H1 (cell line): ENCODE measurements around the gene RSAD2. TPM values are rescaled to one million over a fixed set of nuclear protein-coding genes. Genes with fewer than 3 reads are reported as not detected.
"Not testable (repeated sequence)": the region's sequence is repeated elsewhere in the genome, so short reads cannot be mapped to it uniquely, and the experiment has no call there.

ENCODE experiments used
- CTCF ChIA-PET: fragments of 300-600 bp; sonication (Branson Sonifier 250); formaldehyde crosslinking; loops from one replicate; lab custom pipeline; 2021; ENCODE audit not compliant: partially characterized antibody; lab: Charles Lee
- POLR2A ChIA-PET: fragments of 300-600 bp; sonication (Branson Sonifier 250); formaldehyde crosslinking; loops from one replicate; lab custom pipeline; 2021; ENCODE audit warnings: inconsistent platforms; ENCODE audit not compliant: partially characterized antibody; lab: Charles Lee
- DNase-seq, 2 experiments: peaks; one replicate each; pipeline versions ENCODE4 v3.0.0 to v3.0.0-alpha.2; 2010 to 2022; ENCODE audit warnings: low spot score in 2 of 2, low read depth in 1 of 2, mixed read lengths in 1 of 2
- FAIRE-seq: peaks from 2 replicates; lab custom pipeline; 2011; peaks lifted over from hg19 to GRCh38; lab: Jason Lieb, UNC
- H2AFZ ChIP-seq: 2 replicates; pipeline ENCODE4 v1.8.1; 2012; ENCODE audit warnings: low read length, inconsistent platforms
- H2AK5ac ChIP-seq: 2 replicates; pipeline ENCODE4 v1.6.1; 2013; ENCODE audit warnings: low read depth, low read length
- H2BK120ac ChIP-seq: replicated peaks from 2 replicates; pipeline ENCODE3; 2013; ENCODE audit warnings: low read depth, low read length, inconsistent platforms
- H2BK12ac ChIP-seq: 2 replicates; pipeline ENCODE4 v1.6.1; 2013; ENCODE audit warnings: low read depth, low read length
- H2BK15ac ChIP-seq: 2 replicates; pipeline ENCODE4 v1.6.1; 2013; ENCODE audit warnings: low read length
- H2BK20ac ChIP-seq: 2 replicates; pipeline ENCODE4 v1.6.1; 2013; ENCODE audit warnings: low read length
- H2BK5ac ChIP-seq: 2 replicates; pipeline ENCODE4 v1.6.1; 2013; ENCODE audit warnings: low read depth, low read length
- H3K14ac ChIP-seq: 2 replicates; pipeline ENCODE4 v1.6.1; 2013; ENCODE audit warnings: inconsistent platforms; ENCODE audit not compliant: insufficient read length
- H3K18ac ChIP-seq: 2 replicates; pipeline ENCODE4 v1.6.1; 2013; ENCODE audit warnings: low read length; ENCODE audit errors: extremely low read depth
- H3K23ac ChIP-seq: 2 replicates; pipeline ENCODE4 v1.6.1; 2013; ENCODE audit warnings: inconsistent platforms; ENCODE audit not compliant: insufficient read length
- H3K23me2 ChIP-seq: 2 replicates; pipeline ENCODE4 v1.6.1; 2013; ENCODE audit warnings: low read depth, low read length
- H3K27ac ChIP-seq: 2 replicates; pipeline ENCODE4 v1.6.1; 2011; ENCODE audit warnings: low read depth, low read length, inconsistent platforms
- H3K27me3 ChIP-seq, 4 experiments: replicated peaks in 1 of 4; 1 replicate in 1 of 4; 2 replicates in 3 of 4; pipeline versions ENCODE4 v1.6.1 to v1.8.1; 2011 to 2013; ENCODE audit warnings: low read length in 3 of 4, mild to moderate bottlenecking in 3 of 4, inconsistent platforms in 2 of 4, mixed read lengths in 2 of 4, moderate library complexity in 1 of 4; ENCODE audit not compliant: control insufficient read depth in 3 of 4, insufficient read depth in 3 of 4; ENCODE audit errors: extremely low read depth in 1 of 4
- H3K36me3 ChIP-seq, 4 experiments: 2 replicates each; pipeline versions ENCODE4 v1.6.1 to v1.8.1; 2011 to 2013; ENCODE audit warnings: mild to moderate bottlenecking in 4 of 4, low read length in 3 of 4, moderate library complexity in 2 of 4, control low read depth in 1 of 4, inconsistent platforms in 1 of 4; ENCODE audit not compliant: insufficient read depth in 4 of 4, control insufficient read depth in 2 of 4
- H3K4ac ChIP-seq: replicated peaks from 2 replicates; pipeline ENCODE3; 2013; ENCODE audit warnings: low read length, low read depth, mixed read lengths, inconsistent platforms; ENCODE audit not compliant: insufficient read length
- H3K4me1 ChIP-seq, 4 experiments: replicated peaks in 1 of 4; 1 replicate in 1 of 4; 2 replicates in 3 of 4; pipeline versions ENCODE4 v1.6.1 to v1.8.1; 2011 to 2013; ENCODE audit warnings: low read length in 3 of 4, inconsistent platforms in 2 of 4, mixed read lengths in 1 of 4; ENCODE audit not compliant: insufficient read depth in 4 of 4, control insufficient read depth in 3 of 4
- H3K4me2 ChIP-seq, 2 experiments: 2 replicates each; pipeline versions ENCODE4 v1.6.1 to v1.8.1; 2011 to 2013; ENCODE audit warnings: low read depth in 2 of 2, low read length in 2 of 2, control low read depth in 1 of 2, inconsistent platforms in 1 of 2, mild to moderate bottlenecking in 1 of 2; ENCODE audit not compliant: insufficient read depth in 1 of 2
- H3K4me3 ChIP-seq, 4 experiments: fragments of 200-600, 300-600 bp in 1 of 4; sonication (generic), shearing (Covaris generic), sonication (Bioruptor Twin) in 1 of 4; 2 replicates each; pipeline versions ENCODE4 v1.5.1 to v1.8.1; 2011 to 2016; ENCODE audit warnings: low read length in 4 of 4, low read depth in 3 of 4, control low read depth in 2 of 4, inconsistent platforms in 2 of 4, mild to moderate bottlenecking in 2 of 4, mixed read lengths in 1 of 4, moderate library complexity in 1 of 4; ENCODE audit not compliant: insufficient read depth in 2 of 4; ENCODE audit errors: extremely low read depth in 1 of 4
- H3K56ac ChIP-seq: replicated peaks from 2 replicates; pipeline ENCODE3; 2013; ENCODE audit warnings: low read depth, mild to moderate bottlenecking, mixed read lengths, low read length, inconsistent platforms; ENCODE audit not compliant: insufficient read length
- H3K79me1 ChIP-seq: 2 replicates; pipeline ENCODE4 v1.6.1; 2013; ENCODE audit warnings: low read depth, low read length, control low read depth
- H3K79me2 ChIP-seq, 2 experiments: 2 replicates each; pipeline versions ENCODE4 v1.6.1 to v1.8.1; 2012 to 2013; ENCODE audit warnings: low read length in 2 of 2, mild to moderate bottlenecking in 2 of 2, inconsistent platforms in 1 of 2; ENCODE audit not compliant: insufficient read depth in 2 of 2, control insufficient read depth in 1 of 2
- H3K9ac ChIP-seq, 4 experiments: replicated peaks in 1 of 4; 1 replicate in 1 of 4; 2 replicates in 3 of 4; pipeline versions ENCODE4 v1.6.1 to v1.8.1; 2011 to 2013; ENCODE audit warnings: low read depth in 3 of 4, low read length in 3 of 4, control low read depth in 2 of 4, mild to moderate bottlenecking in 2 of 4, moderate library complexity in 2 of 4, inconsistent platforms in 1 of 4; ENCODE audit errors: extremely low read depth in 1 of 4
- H3K9me3 ChIP-seq, 2 experiments: 2 replicates each; pipeline versions ENCODE4 v1.6.1 to v1.8.1; 2012 to 2013; ENCODE audit warnings: mild to moderate bottlenecking in 2 of 2, moderate library complexity in 2 of 2, control low read depth in 1 of 2, inconsistent platforms in 1 of 2, low read depth in 1 of 2, low read length in 1 of 2, mixed read lengths in 1 of 2; ENCODE audit not compliant: insufficient read depth in 2 of 2
- H4K20me1 ChIP-seq, 2 experiments: replicated peaks in 1 of 2; 2 replicates each; pipeline versions ENCODE3 to v1.8.1; 2011 to 2013; ENCODE audit warnings: inconsistent platforms in 2 of 2, low read length in 2 of 2, mild to moderate bottlenecking in 1 of 2; ENCODE audit not compliant: insufficient read depth in 2 of 2, control insufficient read depth in 1 of 2
- H4K5ac ChIP-seq: 2 replicates; pipeline ENCODE4 v1.6.1; 2013; ENCODE audit warnings: low read length, low read depth, mixed read lengths, inconsistent platforms; ENCODE audit not compliant: insufficient read length
- H4K8ac ChIP-seq: 2 replicates; pipeline ENCODE4 v1.8.0; 2013; ENCODE audit warnings: mild to moderate bottlenecking, moderate library complexity, low read length, inconsistent platforms; ENCODE audit not compliant: insufficient read depth; ENCODE audit errors: extremely low read depth
- H4K91ac ChIP-seq: replicated peaks from 2 replicates; pipeline ENCODE3; 2013; ENCODE audit warnings: low read length, mixed read lengths, inconsistent platforms; ENCODE audit not compliant: insufficient read length
- WGBS, 2 experiments: shearing (Covaris generic) in 1 of 2; methylation state at CpG; one replicate each; pipeline versions ENCODE4 v1.1.6 to v1.1.7; 2013 to 2015; ENCODE audit warnings: low lambda C conversion rate in 2 of 2, mixed read lengths in 2 of 2, inconsistent platforms in 1 of 2, low coverage in 1 of 2, missing lambda C conversion rate in 1 of 2; ENCODE audit not compliant: insufficient replicate concordance in 2 of 2, insufficient coverage in 1 of 2, insufficient read length in 1 of 2; ENCODE audit errors: extremely low coverage in 1 of 2, missing lambda C conversion rate in 1 of 2; 5-methylcytosine and 5-hydroxymethylcytosine counted together
- polyA plus RNA-seq, 7 experiments: library from polyadenylated mRNA; depleted of rRNA in 3 of 7; stranded (reverse) in 5 of 7; unstranded in 2 of 7; fragments of >200 nt in 5 of 7; fragments of 200-250 nt in 2 of 7; gene quantifications; 1 replicate in 5 of 7; 2 replicates in 1 of 7; 4 replicates in 1 of 7; pipeline versions ENCODE4 v1.2.1 to v1.2.3, GENCODE V29; 2011 to 2013; ENCODE audit warnings: missing spikeins in 2 of 7, mixed read lengths in 2 of 7
- total RNA-seq: library from RNA; stranded (reverse); fragmentation: NEBNext Ultra II Directional; extraction: Animal tissue kit (Norgen Biotek cat#: 25700); gene quantifications from 2 replicates; pipeline ENCODE4 v1.2.1, GENCODE V29; 2021

Gene RSAD2
- total and polyA plus RNA-seq, 2 of the 8 experiments (the other 6 are each of a cell fraction or from before 2014, with no cell fraction given) = not detected

- CTCF ChIA-PET = interaction anchor here (1.9 kb wide), 1 partner anchor 8 kb away, joined by 9 read pairs; the partner anchor contains the start of gene CMPK2
- WGBS, 2 experiments = 90% methylated on average over 4 of the region's 4 CpGs; no CpG with 5 or more reads in 1 of the 2 experiments
Measured at GRCh38 chr2:6858466-6859027, 19.0 kb upstream of the RSAD2 start.

More at GRCh38 chr2:6858466-6859027, 19.0 kb upstream of the RSAD2 start:
- H3K79me1 ChIP-seq, H2AFZ ChIP-seq, H2AK5ac ChIP-seq, H3K27me3 ChIP-seq, H2BK12ac ChIP-seq, H2BK15ac ChIP-seq, H2BK120ac ChIP-seq, H4K8ac ChIP-seq, H3K27ac ChIP-seq, H3K79me2 ChIP-seq, DNase-seq, H4K20me1 ChIP-seq, H3K18ac ChIP-seq, H3K4me1 ChIP-seq, H3K23me2 ChIP-seq, H2BK5ac ChIP-seq, H4K5ac ChIP-seq, H3K14ac ChIP-seq, H3K9ac ChIP-seq, POLR2A ChIA-PET, FAIRE-seq, H3K4me3 ChIP-seq, H3K4me2 ChIP-seq, H3K4ac ChIP-seq, H2BK20ac ChIP-seq, H4K91ac ChIP-seq, H3K23ac ChIP-seq, H3K36me3 ChIP-seq, H3K56ac ChIP-seq: not testable (repeated sequence)
- H3K9me3 ChIP-seq = peaks cover 6 to 22% of the 10 kb centered on the region in 2 experiments; a peak in 3 of 4 replicates
